Loucy (cell line): Measurements from ENCODE around the gene FAM221B.

ENCODE experiments used
- H2AFZ ChIP-seq: fragments of 200-600 bp; sonication (generic); 2 replicates; pipeline ENCODE4 v1.6.0; 2016; ENCODE audit warnings: antibody characterized with exemption, mild to moderate bottlenecking, low read length, moderate library complexity
- H3F3A ChIP-seq: fragments of 200-600 bp; 2 replicates; pipeline ENCODE4 v1.6.0; 2016; ENCODE audit warnings: antibody characterized with exemption, low read depth, mild to moderate bottlenecking
- H3K27me3 ChIP-seq: fragments of 200-600 bp; sonication (generic); 2 replicates; pipeline ENCODE4 v1.6.1; 2014; ENCODE audit warnings: low read length, mild to moderate bottlenecking; ENCODE audit not compliant: insufficient read depth, poor library complexity, severe bottlenecking
- H3K36me3 ChIP-seq: fragments of 200-600 bp; sonication (generic); 2 replicates; pipeline ENCODE4 v1.6.1; 2016; ENCODE audit warnings: low read length; ENCODE audit not compliant: insufficient read depth
- H3K4me1 ChIP-seq: fragments of 200-600 bp; sonication (generic); 2 replicates; pipeline ENCODE4 v1.5.1; 2014; ENCODE audit warnings: low read length, mild to moderate bottlenecking; ENCODE audit not compliant: insufficient read depth, poor library complexity, severe bottlenecking
- H3K4me2 ChIP-seq: fragments of 200-600 bp; sonication (generic); 2 replicates; pipeline ENCODE4 v1.6.0; 2014; ENCODE audit warnings: antibody characterized with exemption, low read length, low read depth, mild to moderate bottlenecking; ENCODE audit not compliant: poor library complexity, severe bottlenecking
- H3K4me3 ChIP-seq: fragments of 200-600 bp; sonication (generic); 2 replicates; pipeline ENCODE4 v1.5.1; 2014; ENCODE audit warnings: low read length, mild to moderate bottlenecking, mixed read lengths; ENCODE audit not compliant: poor library complexity, severe bottlenecking
- H3K79me2 ChIP-seq: fragments of 200-600 bp; sonication (generic); 2 replicates; pipeline ENCODE4 v1.6.1; 2014; ENCODE audit warnings: low read length; ENCODE audit not compliant: insufficient read depth
- H3K9ac ChIP-seq: fragments of 200-600 bp; sonication (generic); 2 replicates; pipeline ENCODE4 v1.6.0; 2014; ENCODE audit warnings: mild to moderate bottlenecking, low read depth, low read length, moderate library complexity; ENCODE audit not compliant: poor library complexity, severe bottlenecking
- H3K9me2 ChIP-seq: fragments of 200-600 bp; sonication (generic); replicated peaks from 2 replicates; pipeline ENCODE4 v1.6.1; 2016; ENCODE audit warnings: low read depth, low read length, mixed read lengths
- H3K9me3 ChIP-seq: fragments of 200-600 bp; sonication (generic); 2 replicates; pipeline ENCODE4 v1.6.1; 2014; ENCODE audit warnings: mild to moderate bottlenecking, antibody characterized with exemption, low read length, low read depth; ENCODE audit not compliant: insufficient read depth
- H4K20me1 ChIP-seq: fragments of 200-600 bp; sonication (generic); 2 replicates; pipeline ENCODE4 v1.6.0; 2014; ENCODE audit warnings: antibody characterized with exemption, low read length, mild to moderate bottlenecking; ENCODE audit not compliant: insufficient read depth, poor library complexity, severe bottlenecking
- CTCF ChIP-seq: fragments of 200-600 bp; sonication (generic); conservative IDR thresholded peaks from 2 replicates; pipeline ENCODE4 v1.5.1; 2014; ENCODE audit warnings: mild to moderate bottlenecking, antibody characterized with exemption, low read length
- EZH2phosphoT487 ChIP-seq: fragments of 200-600 bp; IDR thresholded peaks from 2 replicates; pipeline ENCODE4 v1.6.1; 2018; ENCODE audit warnings: antibody characterized with exemption, mild to moderate bottlenecking, moderate library complexity, borderline replicate concordance

FAM221B gene

GRCh38 chr9:35856206-35856605 is 27.7 kb upstream of the FAM221B start:
- Histone ChIP-seq H3F3A (no peaks in the 10 kb centered on the region), H4K20me1 (no peaks in the 10 kb centered on the region), H3K27me3 (no peaks in the 10 kb centered on the region), H3K36me3 (no peaks in the 10 kb centered on the region), H3K79me2 (no peaks in the 10 kb centered on the region), H3K4me1 (no peaks in the 10 kb centered on the region), H3K9me3 (no peaks in the 10 kb centered on the region), H3K4me3 (no peak overlapping the region), H3K4me2 (no peak overlapping the region), H3K9ac (no peak overlapping the region), H3K9me2 (no peaks in the 10 kb centered on the region), H2AFZ (no peak overlapping the region)
- TF ChIP-seq EZH2phosphoT487 (no peak), CTCF (no peak)

GRCh38 chr9:35854091-35854762 is 25.7 kb upstream of the FAM221B start:
- no peaks in the 10 kb centered on the region for H3K36me3 ChIP-seq
- no peak for TF ChIP-seq CTCF
- no peak for TF ChIP-seq EZH2phosphoT487
- H3K9ac ChIP-seq, result no peak overlapping the region
- no peaks in the 10 kb centered on the region for H3K9me3 ChIP-seq
- H3K4me3 ChIP-seq, result no peak overlapping the region
- no peak overlapping the region for H3K4me2 ChIP-seq
- no peaks in the 10 kb centered on the region for H3K79me2 ChIP-seq
- H4K20me1 ChIP-seq, result no peaks in the 10 kb centered on the region
- no peaks in the 10 kb centered on the region for H3K9me2 ChIP-seq
- no peaks in the 10 kb centered on the region for H3K4me1 ChIP-seq
- no peaks in the 10 kb centered on the region for H3K27me3 ChIP-seq
- no peak overlapping the region for H2AFZ ChIP-seq
- no peaks in the 10 kb centered on the region for H3F3A ChIP-seq

GRCh38 chr9:35852876-35853865 is 24.6 kb upstream of the FAM221B start:
- Histone ChIP-seq H3K9me3 (no peaks in the 10 kb centered on the region), H3K9ac (no peak overlapping the region), H3K9me2 (no peaks in the 10 kb centered on the region), H3K36me3 (no peaks in the 10 kb centered on the region), H3K4me3 (no peak overlapping the region), H3K79me2 (no peaks in the 10 kb centered on the region), H3K27me3 (no peaks in the 10 kb centered on the region), H3K4me2 (no peak overlapping the region), H3K4me1 (no peaks in the 10 kb centered on the region), H4K20me1 (no peaks in the 10 kb centered on the region), H2AFZ (no peak overlapping the region), H3F3A (no peaks in the 10 kb centered on the region)
- TF ChIP-seq EZH2phosphoT487 (no peak), CTCF (no peak)
